ENCODE measurements around the gene SDCBP2.

The SDCBP2 gene

DNA sequence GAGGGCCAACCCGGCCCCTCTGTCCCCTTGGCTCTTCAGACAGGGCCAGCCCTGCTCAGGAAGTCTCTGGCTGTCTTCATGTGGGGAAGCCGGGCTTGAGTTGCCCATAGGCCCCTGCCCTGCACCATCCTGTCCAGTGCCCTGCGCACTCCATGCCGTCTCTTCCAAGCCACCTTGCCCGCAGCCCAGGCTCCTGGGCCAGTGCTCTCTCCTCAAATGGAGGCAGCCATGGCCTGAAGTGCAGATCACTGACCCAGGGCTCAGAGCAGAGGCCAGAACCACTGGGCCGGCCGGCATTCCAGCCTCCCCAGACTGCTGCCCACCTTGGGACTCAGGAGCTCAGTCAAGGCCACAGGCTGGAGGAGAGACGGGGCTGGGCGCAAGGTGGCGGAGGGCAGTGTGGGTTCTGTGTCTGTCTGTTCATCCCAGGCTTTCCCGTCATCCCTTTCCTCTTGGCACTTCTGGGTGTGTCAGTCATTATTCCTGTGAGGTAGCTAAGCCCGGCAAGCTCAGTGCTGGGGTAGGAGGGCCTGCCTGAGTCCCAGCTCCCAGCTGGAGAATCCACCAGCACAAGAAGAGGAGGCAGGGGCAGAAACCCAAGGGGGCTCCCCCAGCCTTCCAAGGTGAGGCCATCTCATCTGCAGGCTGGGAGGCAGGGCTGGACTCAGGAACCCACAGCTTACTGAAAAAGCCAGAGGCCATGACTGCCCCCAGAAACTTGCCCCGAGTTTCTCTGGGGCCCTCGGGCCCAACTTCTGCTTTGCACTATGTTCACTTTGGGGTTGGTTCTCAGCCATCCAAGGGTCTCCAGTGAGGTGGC is 22.4 kb downstream of the SDCBP2 start:
- no peak overlapping the region for H3K4me3 ChIP-seq (ENCODE audit: low read length)

GRCh38 chr20:1305712-1306111 is 23.2 kb downstream of the SDCBP2 start:
- H3K4me3 ChIP-seq (ENCODE audit: low read length): no peak overlapping the region
- TF ChIP-seq ZNF274 (IDR thresholded peaks at IDR 0.05; ENCODE audit: low read depth, low read length): no peak

More for the DNA sequence above, 22.4 kb downstream of the SDCBP2 start:
- TF ChIP-seq ZNF274 (IDR thresholded peaks at IDR 0.05; ENCODE audit: low read depth, low read length): no peak

GRCh38 chr20:1304710-1305515 is 24.0 kb downstream of the SDCBP2 start:
- H3K4me3 ChIP-seq (ENCODE audit: low read length): no peak overlapping the region
- no peak for TF ChIP-seq ZNF274 (IDR thresholded peaks at IDR 0.05; ENCODE audit: low read depth, low read length)

GRCh38 chr20:1302685-1303541 is 26.0 kb downstream of the SDCBP2 start:
- no peak overlapping the region for H3K4me3 ChIP-seq (ENCODE audit: low read length)
- TF ChIP-seq ZNF274 (IDR thresholded peaks at IDR 0.05; ENCODE audit: low read depth, low read length): no peak

- no peak for TF ChIP-seq ZNF274 (IDR thresholded peaks at IDR 0.05; ENCODE audit: low read depth, low read length)
- H3K4me3 ChIP-seq (ENCODE audit: low read length): no peak overlapping the region
Measured at GRCh38 chr20:1301031-1301529, 27.9 kb downstream of the SDCBP2 start.

DNA sequence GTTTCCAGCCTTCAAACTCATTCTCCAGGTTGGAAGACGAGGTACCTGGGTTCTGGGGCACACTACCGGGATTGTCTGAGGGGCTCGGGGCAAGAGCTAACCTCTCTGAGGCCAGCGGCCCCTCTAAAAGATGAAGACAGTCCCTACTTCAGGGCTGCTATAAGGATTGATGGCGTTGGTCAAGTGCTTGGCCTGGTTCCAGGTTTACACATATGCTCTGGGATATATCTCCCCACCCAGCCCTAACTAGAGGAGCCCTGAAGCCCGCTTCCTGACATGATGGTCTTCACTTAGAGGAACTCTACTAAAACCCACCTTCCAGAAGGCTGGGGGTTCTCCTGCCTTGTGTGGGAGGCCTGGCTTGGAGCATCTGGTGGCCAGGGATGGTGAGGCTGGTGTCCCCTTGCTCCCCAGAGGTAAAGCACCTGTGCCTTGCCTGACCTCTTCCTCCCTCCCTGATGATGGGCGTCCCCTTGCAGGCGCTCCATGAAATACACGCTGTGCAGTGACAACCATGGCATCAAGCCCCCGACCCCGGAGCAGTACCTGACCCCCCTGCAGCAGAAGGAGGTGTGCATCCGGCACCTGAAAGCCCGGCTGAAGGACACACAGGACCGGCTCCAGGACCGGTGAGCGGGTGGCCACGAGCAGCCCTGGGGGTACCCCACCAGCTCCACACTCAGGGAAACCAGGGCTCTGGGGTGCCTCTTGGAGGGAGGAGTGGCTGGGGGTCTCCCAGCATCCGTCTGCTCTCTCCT is 28.7 kb downstream of the SDCBP2 start:
- no peak overlapping the region for H3K4me3 ChIP-seq (ENCODE audit: low read length)
- no peak for TF ChIP-seq ZNF274 (IDR thresholded peaks at IDR 0.05; ENCODE audit: low read depth, low read length)

DNA sequence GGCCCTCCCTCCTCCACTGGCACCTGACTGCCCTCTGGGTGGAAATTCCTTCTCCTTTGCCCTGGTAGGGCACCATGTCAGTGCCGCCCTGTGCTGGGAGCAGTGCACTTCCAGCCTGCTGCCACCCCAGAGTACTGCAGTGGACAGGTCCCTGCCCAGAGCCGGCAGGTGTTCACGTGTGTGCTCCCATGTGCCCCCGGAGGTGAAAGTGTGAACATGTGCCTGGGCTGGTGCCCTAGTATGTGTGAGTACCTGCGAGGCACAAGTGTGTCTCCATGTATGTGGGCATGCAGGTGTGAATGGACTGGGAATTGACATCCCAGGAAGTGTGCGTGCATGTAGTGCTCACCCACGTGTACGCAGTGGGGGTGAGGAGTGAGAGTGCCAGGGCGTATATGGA is 29.4 kb downstream of the SDCBP2 start:
- H3K4me3 ChIP-seq (ENCODE audit: low read length): no peak overlapping the region
- TF ChIP-seq ZNF274 (IDR thresholded peaks at IDR 0.05; ENCODE audit: low read depth, low read length): no peak

- TF ChIP-seq ZNF274 (IDR thresholded peaks at IDR 0.05; ENCODE audit: low read depth, low read length): no peak
- H3K4me3 ChIP-seq (ENCODE audit: low read length): no peak overlapping the region
Measured at GRCh38 chr20:1298888-1299511, 29.9 kb downstream of the SDCBP2 start.

GRCh38 chr20:1298166-1298565 is 30.8 kb downstream of the SDCBP2 start:
- H3K4me3 ChIP-seq (ENCODE audit: low read length): no peak overlapping the region
- no peak for TF ChIP-seq ZNF274 (IDR thresholded peaks at IDR 0.05; ENCODE audit: low read depth, low read length)

DNA sequence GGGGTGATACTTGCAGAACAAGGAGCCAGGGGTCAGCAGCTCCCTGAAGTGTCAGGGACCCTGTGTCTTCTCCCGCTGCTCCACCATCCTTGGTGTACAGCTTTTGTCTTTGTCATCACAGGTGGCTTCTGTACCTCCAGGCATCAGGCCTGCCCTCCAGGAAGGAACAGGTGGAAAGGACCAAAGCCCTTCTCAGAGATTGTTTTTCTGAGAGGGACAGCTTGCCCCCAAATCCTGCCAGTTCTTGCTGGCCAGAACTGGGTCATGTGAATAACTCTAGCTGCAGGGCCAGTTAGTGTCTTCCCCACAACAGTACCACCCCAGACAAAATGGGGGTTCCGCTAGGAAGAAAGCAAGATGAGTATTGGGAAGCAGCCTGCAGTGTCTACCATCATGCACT is 31.5 kb downstream of the SDCBP2 start:
- no peak for TF ChIP-seq ZNF274 (IDR thresholded peaks at IDR 0.05; ENCODE audit: low read depth, low read length)
- H3K4me3 ChIP-seq (ENCODE audit: low read length): no peak overlapping the region

GRCh38 chr20:1296922-1297321 is 32.0 kb downstream of the SDCBP2 start:
- H3K4me3 ChIP-seq (ENCODE audit: low read length): no peak overlapping the region
- TF ChIP-seq ZNF274 (IDR thresholded peaks at IDR 0.05; ENCODE audit: low read depth, low read length): no peak

DNA sequence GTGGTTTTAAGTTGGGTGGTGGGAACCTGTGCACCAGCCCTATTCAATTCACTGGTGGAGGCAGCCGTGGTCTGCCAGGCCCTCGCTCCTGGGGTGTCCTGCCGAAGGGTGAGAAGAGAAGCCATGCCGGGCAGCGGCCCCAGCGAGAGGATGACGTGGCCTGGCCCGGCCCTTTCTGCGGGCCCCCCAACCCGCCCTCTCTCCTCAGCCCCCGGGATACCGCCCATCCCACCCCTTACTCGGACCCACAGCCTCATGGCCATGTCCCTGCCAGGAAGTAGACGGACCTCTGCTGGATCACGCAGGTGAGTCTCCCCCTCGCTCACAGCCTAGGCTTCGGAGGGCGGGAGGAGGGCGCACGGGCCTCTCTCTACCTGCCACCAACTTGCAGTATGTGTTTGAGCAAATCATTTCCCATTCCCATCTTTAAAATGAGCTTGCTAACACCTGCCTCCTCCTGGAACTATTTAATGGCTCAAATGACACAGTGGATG is 32.8 kb downstream of the SDCBP2 start:
- no peak for TF ChIP-seq ZNF274 (IDR thresholded peaks at IDR 0.05; ENCODE audit: low read depth, low read length)
- no peak overlapping the region for H3K4me3 ChIP-seq (ENCODE audit: low read length)
